Caco-2 (cell line): Measurements from ENCODE around the gene CLIC4. TPM values are rescaled to one million over a fixed set of nuclear protein-coding genes. Genes with fewer than 3 reads are reported as not detected.

Source experiments
- BruUV-seq: library from RNA; stranded (reverse); fragments of 400-500 nt; replicated peaks from 2 replicates; lab custom pipeline; 2021; lab: Mats Ljungman, UMichigan
- CTCF ChIA-PET: fragments of 300-600 bp; sonication (Branson Sonifier 250); formaldehyde crosslinking; loops from one replicate; lab custom pipeline; 2022; ENCODE audit warnings: antibody characterized with exemption; lab: Charles Lee
- POLR2A ChIA-PET: fragments of 300-600 bp; sonication (Branson Sonifier 250); formaldehyde crosslinking; loops from one replicate; lab custom pipeline; 2022; ENCODE audit warnings: antibody characterized with exemption; lab: Charles Lee
- DNase-seq, 2 experiments: peaks; one replicate each; pipeline versions ENCODE4 v3.0.0 to v3.0.0-alpha.2; 2020 to 2022
- H3K27me3 ChIP-seq: replicated peaks from 2 replicates; pipeline ENCODE4 v1.6.0; 2011; ENCODE audit warnings: low read length; ENCODE audit not compliant: control insufficient read depth, insufficient read depth
- H3K36me3 ChIP-seq: 2 replicates; pipeline ENCODE4 v1.5.1; 2011; ENCODE audit warnings: low read length; ENCODE audit not compliant: control insufficient read depth, insufficient read depth
- H3K4me1 ChIP-seq: fragments of 250-450 bp; sonication (Bioruptor Pico); 2 replicates; pipeline ENCODE4 v1.5.1; 2020; ENCODE audit warnings: mild to moderate bottlenecking
- H3K4me3 ChIP-seq: 2 replicates; pipeline ENCODE4 v1.5.1; 2011; ENCODE audit warnings: low read depth, mild to moderate bottlenecking, control low read depth, low read length
- H3K9me3 ChIP-seq: fragments of 250-450 bp; sonication (Bioruptor Pico); 2 replicates; pipeline ENCODE4 v1.5.1; 2020; ENCODE audit warnings: mild to moderate bottlenecking, moderate library complexity
- H3K27ac Mint-ChIP-seq: one replicate; pipeline ENCODE4 v1.8.0; 2022; ENCODE audit warnings: mixed read lengths; ENCODE audit not compliant: unreplicated experiment
- H3K27me3 Mint-ChIP-seq: one replicate; pipeline ENCODE4 v1.8.0; 2022; ENCODE audit warnings: mixed read lengths; ENCODE audit not compliant: insufficient read depth, unreplicated experiment
- H3K36me3 Mint-ChIP-seq: one replicate; pipeline ENCODE4 v1.8.0; 2022; ENCODE audit warnings: mild to moderate bottlenecking, mixed read lengths; ENCODE audit not compliant: insufficient read depth, unreplicated experiment
- H3K4me1 Mint-ChIP-seq: one replicate; pipeline ENCODE4 v1.8.0; 2022; ENCODE audit warnings: low read depth, mixed read lengths; ENCODE audit not compliant: unreplicated experiment
- H3K4me3 Mint-ChIP-seq: one replicate; pipeline ENCODE4 v1.8.0; 2022; ENCODE audit warnings: mild to moderate bottlenecking, moderate library complexity, mixed read lengths; ENCODE audit not compliant: unreplicated experiment
- H3K9me3 Mint-ChIP-seq: one replicate; pipeline ENCODE4 v1.8.0; 2022; ENCODE audit warnings: mixed read lengths; ENCODE audit not compliant: unreplicated experiment
- intact Hi-C: fragments of 100-400 bp; cut with micrococcal nuclease; formaldehyde crosslinking; loops from one replicate; pipeline ENCODE4 v1.10.0; 2022; ENCODE audit not compliant: unreplicated experiment
- total RNA-seq: library from RNA; stranded (reverse); gene quantifications from 2 replicates; pipeline ENCODE4 v1.2.3, GENCODE V29; 2022
- TF ChIP-seq, protein P1 (sequence below), 2 experiments: fragments of 200-600 bp in 1 of 2; IDR thresholded peaks; 1 replicate in 1 of 2; 2 replicates in 1 of 2; pipeline versions ENCODE4 v1.5.1 to v1.8.0; 2011 to 2022; ENCODE audit warnings: antibody characterized with exemption in 1 of 2, control low read depth in 1 of 2, inconsistent platforms in 1 of 2, low read depth in 1 of 2, low read length in 1 of 2, mild to moderate bottlenecking in 1 of 2, moderate library complexity in 1 of 2; ENCODE audit not compliant: insufficient read depth in 1 of 2, severe bottlenecking in 1 of 2, unreplicated experiment in 1 of 2

The CLIC4 gene
- total RNA-seq, 1 experiment from 2014 or later, result 140 TPM

DNA sequence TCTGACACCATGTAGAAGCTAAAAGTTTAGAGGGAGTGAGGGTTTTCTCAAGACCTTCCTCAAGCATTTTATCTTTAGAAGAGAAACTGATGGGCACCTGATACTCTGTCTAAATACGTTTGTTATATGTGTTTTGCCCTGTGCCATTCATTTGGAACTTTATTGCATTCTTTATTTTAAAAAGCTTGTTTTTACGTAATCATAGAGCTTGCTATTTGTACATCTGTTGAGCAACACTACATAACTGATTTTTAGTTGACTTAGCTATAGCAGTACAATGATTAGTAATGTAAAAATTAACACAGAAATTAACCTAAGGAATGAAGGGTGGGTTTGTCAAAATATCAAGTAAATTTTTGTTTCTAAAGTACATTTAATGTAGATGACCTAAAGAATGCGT is 96.3 kb downstream of the CLIC4 start:
- POLR2A ChIA-PET, result interaction anchor here (0.6 kb wide), 1 partner anchor 174 kb away, joined by 3 read pairs; no protein-coding TSS in a partner anchor
- H3K36me3 ChIP-seq, result no peaks in the 10 kb centered on the region

DNA sequence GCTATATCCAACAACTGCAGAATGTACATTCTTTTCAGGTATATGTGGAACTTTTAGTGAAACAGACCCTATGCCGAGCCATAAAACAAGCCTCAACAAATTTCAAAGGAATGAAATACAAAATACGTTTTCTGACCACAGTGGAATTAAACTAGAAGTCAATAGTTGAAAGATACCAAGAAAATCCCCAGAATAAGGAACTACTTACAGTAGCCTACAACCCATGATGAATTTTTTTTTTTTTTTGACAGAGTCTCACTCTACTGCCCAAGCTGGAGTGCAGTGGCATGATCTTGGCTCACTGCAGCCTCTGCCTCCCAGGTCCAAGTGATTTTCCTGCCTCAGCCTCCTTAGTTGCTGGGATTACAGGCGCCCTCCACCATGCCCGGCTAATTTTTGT is 101.4 kb downstream of the CLIC4 start:
- Histone ChIP-seq H3K36me3 (no peaks in the 10 kb centered on the region), H3K4me1 (no peaks in the 10 kb centered on the region; the same call in 1 of the 2 replicates), H3K4me3 (no peak overlapping the region), H3K27me3 (no peaks in the 10 kb centered on the region), H3K9me3 (no peaks in the 10 kb centered on the region)
- Mint-ChIP-seq H3K27me3 (no peaks in the 10 kb centered on the region), H3K36me3 (peaks cover 28% of the 10 kb centered on the region), H3K4me1 (no peaks in the 10 kb centered on the region), H3K27ac (no peak overlapping the region), H3K4me3 (no peak overlapping the region), H3K9me3 (no peaks in the 10 kb centered on the region)
- CTCF ChIA-PET, result interaction anchor here (2.8 kb wide), 1 partner anchor 51 kb away, joined by 18 read pairs; no protein-coding TSS in a partner anchor
- TF ChIP-seq, protein P1, sequence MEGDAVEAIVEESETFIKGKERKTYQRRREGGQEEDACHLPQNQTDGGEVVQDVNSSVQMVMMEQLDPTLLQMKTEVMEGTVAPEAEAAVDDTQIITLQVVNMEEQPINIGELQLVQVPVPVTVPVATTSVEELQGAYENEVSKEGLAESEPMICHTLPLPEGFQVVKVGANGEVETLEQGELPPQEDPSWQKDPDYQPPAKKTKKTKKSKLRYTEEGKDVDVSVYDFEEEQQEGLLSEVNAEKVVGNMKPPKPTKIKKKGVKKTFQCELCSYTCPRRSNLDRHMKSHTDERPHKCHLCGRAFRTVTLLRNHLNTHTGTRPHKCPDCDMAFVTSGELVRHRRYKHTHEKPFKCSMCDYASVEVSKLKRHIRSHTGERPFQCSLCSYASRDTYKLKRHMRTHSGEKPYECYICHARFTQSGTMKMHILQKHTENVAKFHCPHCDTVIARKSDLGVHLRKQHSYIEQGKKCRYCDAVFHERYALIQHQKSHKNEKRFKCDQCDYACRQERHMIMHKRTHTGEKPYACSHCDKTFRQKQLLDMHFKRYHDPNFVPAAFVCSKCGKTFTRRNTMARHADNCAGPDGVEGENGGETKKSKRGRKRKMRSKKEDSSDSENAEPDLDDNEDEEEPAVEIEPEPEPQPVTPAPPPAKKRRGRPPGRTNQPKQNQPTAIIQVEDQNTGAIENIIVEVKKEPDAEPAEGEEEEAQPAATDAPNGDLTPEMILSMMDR (IDR thresholded peaks at IDR 0.05; ENCODE audit: insufficient read depth in 1 of 2, low read depth in 1 of 2, low read length in 1 of 2, severe bottlenecking in 1 of 2, unreplicated experiment in 1 of 2), result no peak
- BruUV-seq, result no TSS peak
- intact Hi-C loops, result no loop called here
- POLR2A ChIA-PET, result no interaction called here
- no peak for DNase-seq

More for the DNA sequence above, 96.3 kb downstream of the CLIC4 start:
- no peak overlapping the region for H3K4me3 ChIP-seq
- CTCF ChIA-PET, result no interaction called here
- no peaks in the 10 kb centered on the region for H3K9me3 ChIP-seq
- Mint-ChIP-seq H3K27ac (no peak overlapping the region), H3K4me1 (no peaks in the 10 kb centered on the region), H3K4me3 (no peak overlapping the region), H3K36me3 (peaks cover 15% of the 10 kb centered on the region), H3K9me3 (no peaks in the 10 kb centered on the region), H3K27me3 (no peaks in the 10 kb centered on the region)
- no peaks in the 10 kb centered on the region for H3K4me1 ChIP-seq
- no peak for DNase-seq
- TF ChIP-seq, protein P1 (IDR thresholded peaks at IDR 0.05; ENCODE audit: insufficient read depth in 1 of 2, low read depth in 1 of 2, low read length in 1 of 2, severe bottlenecking in 1 of 2, unreplicated experiment in 1 of 2), result no peak
- intact Hi-C loops, result no loop called here
- BruUV-seq, result no TSS peak
- H3K27me3 ChIP-seq, result no peaks in the 10 kb centered on the region

DNA sequence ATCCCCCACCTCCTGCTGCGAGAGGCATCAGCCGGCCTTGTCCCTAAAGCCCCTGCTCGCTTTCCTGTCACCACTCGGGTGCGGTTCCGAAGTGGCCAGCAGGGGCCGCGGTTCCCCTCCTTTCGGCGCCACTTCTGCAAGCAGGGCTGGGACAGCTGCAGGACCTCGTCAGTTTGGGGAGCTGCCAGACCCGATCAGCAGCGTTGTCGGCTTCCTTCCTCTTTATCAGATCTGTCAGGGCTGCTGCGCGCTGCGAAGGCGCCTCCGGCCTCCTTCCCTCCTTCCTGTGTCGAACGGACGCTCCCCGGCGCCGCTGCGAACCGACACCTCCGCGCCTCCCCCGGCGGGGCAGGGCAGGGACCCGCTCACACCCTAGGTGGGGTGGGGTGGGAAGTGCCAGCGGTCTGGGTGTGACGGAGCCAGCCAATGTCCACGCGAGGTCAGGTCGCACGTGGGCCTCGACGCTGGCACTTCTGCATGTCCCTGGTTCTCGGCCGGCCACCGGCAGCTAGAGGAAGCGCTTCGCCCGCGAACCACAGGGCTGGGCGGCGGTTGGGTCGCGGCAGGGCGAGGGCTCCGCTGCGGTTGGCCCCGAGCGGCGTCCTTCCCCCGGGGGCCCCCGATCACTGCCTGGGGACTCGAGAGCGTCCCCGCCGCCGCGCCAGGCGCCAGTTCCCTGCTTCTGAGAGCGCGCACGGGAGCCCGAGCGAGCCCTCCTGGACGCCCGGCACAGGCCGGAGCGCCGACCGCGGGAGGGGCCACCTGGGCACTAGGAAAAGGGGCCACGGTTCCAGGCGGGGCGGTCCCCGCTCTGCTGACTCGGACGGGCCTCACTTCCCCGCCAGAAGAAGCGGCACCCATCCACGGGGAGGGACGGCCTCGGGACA is 103.0 kb downstream of the CLIC4 start:
- Mint-ChIP-seq H3K36me3 (peaks cover 22% of the 10 kb centered on the region), H3K27ac (peak overlapping the region; percentile 76), H3K4me3 (peak overlapping the region; percentile 73), H3K27me3 (no peaks in the 10 kb centered on the region), H3K4me1 (no peaks in the 10 kb centered on the region), H3K9me3 (no peaks in the 10 kb centered on the region)
- H3K27me3 ChIP-seq, result no peaks in the 10 kb centered on the region
- TF ChIP-seq, protein P1 (IDR thresholded peaks at IDR 0.05; ENCODE audit: insufficient read depth in 1 of 2, low read depth in 1 of 2, low read length in 1 of 2, severe bottlenecking in 1 of 2, unreplicated experiment in 1 of 2), result peak; percentile 88
- intact Hi-C loops, result loop anchor here (1.0 to 2.0 kb wide), 4 partner anchors 50 to 356 kb away; no protein-coding TSS in a partner anchor
- H3K4me3 ChIP-seq, result peak overlapping the region; percentile 70
- CTCF ChIA-PET, result interaction anchor here (0.6 to 2.8 kb wide), 8 partner anchors 12 to 206 kb away, joined by 3 to 18 read pairs (median 4); partner anchors contain the start of genes CLIC4 and SRRM1
- H3K4me1 ChIP-seq, result no peaks in the 10 kb centered on the region; the same call in 1 of the 2 replicates
- POLR2A ChIA-PET, result interaction anchor here (0.6 kb wide), 1 partner anchor 16 kb away, joined by 3 read pairs; no protein-coding TSS in a partner anchor
- peak; percentile 88 to 92 for DNase-seq
- no TSS peak for BruUV-seq
- H3K36me3 ChIP-seq, result no peaks in the 10 kb centered on the region
- no peaks in the 10 kb centered on the region for H3K9me3 ChIP-seq
